ENCODE data around the gene CCDC201.

- TF ChIP-seq, protein P1, sequence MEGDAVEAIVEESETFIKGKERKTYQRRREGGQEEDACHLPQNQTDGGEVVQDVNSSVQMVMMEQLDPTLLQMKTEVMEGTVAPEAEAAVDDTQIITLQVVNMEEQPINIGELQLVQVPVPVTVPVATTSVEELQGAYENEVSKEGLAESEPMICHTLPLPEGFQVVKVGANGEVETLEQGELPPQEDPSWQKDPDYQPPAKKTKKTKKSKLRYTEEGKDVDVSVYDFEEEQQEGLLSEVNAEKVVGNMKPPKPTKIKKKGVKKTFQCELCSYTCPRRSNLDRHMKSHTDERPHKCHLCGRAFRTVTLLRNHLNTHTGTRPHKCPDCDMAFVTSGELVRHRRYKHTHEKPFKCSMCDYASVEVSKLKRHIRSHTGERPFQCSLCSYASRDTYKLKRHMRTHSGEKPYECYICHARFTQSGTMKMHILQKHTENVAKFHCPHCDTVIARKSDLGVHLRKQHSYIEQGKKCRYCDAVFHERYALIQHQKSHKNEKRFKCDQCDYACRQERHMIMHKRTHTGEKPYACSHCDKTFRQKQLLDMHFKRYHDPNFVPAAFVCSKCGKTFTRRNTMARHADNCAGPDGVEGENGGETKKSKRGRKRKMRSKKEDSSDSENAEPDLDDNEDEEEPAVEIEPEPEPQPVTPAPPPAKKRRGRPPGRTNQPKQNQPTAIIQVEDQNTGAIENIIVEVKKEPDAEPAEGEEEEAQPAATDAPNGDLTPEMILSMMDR (IDR thresholded peaks at IDR 0.05) = no peak
- TF ChIP-seq POLR2A (IDR thresholded peaks at IDR 0.05) = no peak
Measured at GRCh38 chr7:45912972-45913371, 40.1 kb upstream of the CCDC201 start.

Data from lower leg skin (tissue), 3 donors.